H1 (cell line): ENCODE measurements around the gene AFTPH. TPM values are rescaled to one million over a fixed set of nuclear protein-coding genes. Genes with fewer than 3 reads are reported as not detected.
A peak's percentile ranks its signal among the peaks of the same experiment; 100 is the strongest.

ENCODE experiments used
- CTCF ChIA-PET: fragments of 300-600 bp; sonication (Branson Sonifier 250); formaldehyde crosslinking; loops from one replicate; lab custom pipeline; 2021; ENCODE audit not compliant: partially characterized antibody; lab: Charles Lee
- POLR2A ChIA-PET: fragments of 300-600 bp; sonication (Branson Sonifier 250); formaldehyde crosslinking; loops from one replicate; lab custom pipeline; 2021; ENCODE audit warnings: inconsistent platforms; ENCODE audit not compliant: partially characterized antibody; lab: Charles Lee
- DNase-seq, 2 experiments: peaks; one replicate each; pipeline versions ENCODE4 v3.0.0 to v3.0.0-alpha.2; 2010 to 2022; ENCODE audit warnings: low spot score in 2 of 2, low read depth in 1 of 2, mixed read lengths in 1 of 2
- FAIRE-seq: peaks from 2 replicates; lab custom pipeline; 2011; peaks lifted over from hg19 to GRCh38; lab: Jason Lieb, UNC
- H2AFZ ChIP-seq: 2 replicates; pipeline ENCODE4 v1.8.1; 2012; ENCODE audit warnings: low read length, inconsistent platforms
- H2AK5ac ChIP-seq: 2 replicates; pipeline ENCODE4 v1.6.1; 2013; ENCODE audit warnings: low read depth, low read length
- H2BK120ac ChIP-seq: replicated peaks from 2 replicates; pipeline ENCODE3; 2013; ENCODE audit warnings: low read depth, low read length, inconsistent platforms
- H2BK12ac ChIP-seq: 2 replicates; pipeline ENCODE4 v1.6.1; 2013; ENCODE audit warnings: low read depth, low read length
- H2BK15ac ChIP-seq: 2 replicates; pipeline ENCODE4 v1.6.1; 2013; ENCODE audit warnings: low read length
- H2BK20ac ChIP-seq: 2 replicates; pipeline ENCODE4 v1.6.1; 2013; ENCODE audit warnings: low read length
- H2BK5ac ChIP-seq: 2 replicates; pipeline ENCODE4 v1.6.1; 2013; ENCODE audit warnings: low read depth, low read length
- H3K14ac ChIP-seq: 2 replicates; pipeline ENCODE4 v1.6.1; 2013; ENCODE audit warnings: inconsistent platforms; ENCODE audit not compliant: insufficient read length
- H3K18ac ChIP-seq: 2 replicates; pipeline ENCODE4 v1.6.1; 2013; ENCODE audit warnings: low read length; ENCODE audit errors: extremely low read depth
- H3K23ac ChIP-seq: 2 replicates; pipeline ENCODE4 v1.6.1; 2013; ENCODE audit warnings: inconsistent platforms; ENCODE audit not compliant: insufficient read length
- H3K23me2 ChIP-seq: 2 replicates; pipeline ENCODE4 v1.6.1; 2013; ENCODE audit warnings: low read depth, low read length
- H3K27ac ChIP-seq: 2 replicates; pipeline ENCODE4 v1.6.1; 2011; ENCODE audit warnings: low read depth, low read length, inconsistent platforms
- H3K27me3 ChIP-seq, 4 experiments: replicated peaks in 1 of 4; 1 replicate in 1 of 4; 2 replicates in 3 of 4; pipeline versions ENCODE4 v1.6.1 to v1.8.1; 2011 to 2013; ENCODE audit warnings: low read length in 3 of 4, mild to moderate bottlenecking in 3 of 4, inconsistent platforms in 2 of 4, mixed read lengths in 2 of 4, moderate library complexity in 1 of 4; ENCODE audit not compliant: control insufficient read depth in 3 of 4, insufficient read depth in 3 of 4; ENCODE audit errors: extremely low read depth in 1 of 4
- H3K36me3 ChIP-seq, 4 experiments: 2 replicates each; pipeline versions ENCODE4 v1.6.1 to v1.8.1; 2011 to 2013; ENCODE audit warnings: mild to moderate bottlenecking in 4 of 4, low read length in 3 of 4, moderate library complexity in 2 of 4, control low read depth in 1 of 4, inconsistent platforms in 1 of 4; ENCODE audit not compliant: insufficient read depth in 4 of 4, control insufficient read depth in 2 of 4
- H3K4ac ChIP-seq: replicated peaks from 2 replicates; pipeline ENCODE3; 2013; ENCODE audit warnings: low read length, low read depth, mixed read lengths, inconsistent platforms; ENCODE audit not compliant: insufficient read length
- H3K4me1 ChIP-seq, 4 experiments: replicated peaks in 1 of 4; 1 replicate in 1 of 4; 2 replicates in 3 of 4; pipeline versions ENCODE4 v1.6.1 to v1.8.1; 2011 to 2013; ENCODE audit warnings: low read length in 3 of 4, inconsistent platforms in 2 of 4, mixed read lengths in 1 of 4; ENCODE audit not compliant: insufficient read depth in 4 of 4, control insufficient read depth in 3 of 4
- H3K4me2 ChIP-seq, 2 experiments: 2 replicates each; pipeline versions ENCODE4 v1.6.1 to v1.8.1; 2011 to 2013; ENCODE audit warnings: low read depth in 2 of 2, low read length in 2 of 2, control low read depth in 1 of 2, inconsistent platforms in 1 of 2, mild to moderate bottlenecking in 1 of 2; ENCODE audit not compliant: insufficient read depth in 1 of 2
- H3K4me3 ChIP-seq, 4 experiments: fragments of 200-600, 300-600 bp in 1 of 4; sonication (generic), shearing (Covaris generic), sonication (Bioruptor Twin) in 1 of 4; 2 replicates each; pipeline versions ENCODE4 v1.5.1 to v1.8.1; 2011 to 2016; ENCODE audit warnings: low read length in 4 of 4, low read depth in 3 of 4, control low read depth in 2 of 4, inconsistent platforms in 2 of 4, mild to moderate bottlenecking in 2 of 4, mixed read lengths in 1 of 4, moderate library complexity in 1 of 4; ENCODE audit not compliant: insufficient read depth in 2 of 4; ENCODE audit errors: extremely low read depth in 1 of 4
- H3K56ac ChIP-seq: replicated peaks from 2 replicates; pipeline ENCODE3; 2013; ENCODE audit warnings: low read depth, mild to moderate bottlenecking, mixed read lengths, low read length, inconsistent platforms; ENCODE audit not compliant: insufficient read length
- H3K79me1 ChIP-seq: 2 replicates; pipeline ENCODE4 v1.6.1; 2013; ENCODE audit warnings: low read depth, low read length, control low read depth
- H3K79me2 ChIP-seq, 2 experiments: 2 replicates each; pipeline versions ENCODE4 v1.6.1 to v1.8.1; 2012 to 2013; ENCODE audit warnings: low read length in 2 of 2, mild to moderate bottlenecking in 2 of 2, inconsistent platforms in 1 of 2; ENCODE audit not compliant: insufficient read depth in 2 of 2, control insufficient read depth in 1 of 2
- H3K9ac ChIP-seq, 4 experiments: replicated peaks in 1 of 4; 1 replicate in 1 of 4; 2 replicates in 3 of 4; pipeline versions ENCODE4 v1.6.1 to v1.8.1; 2011 to 2013; ENCODE audit warnings: low read depth in 3 of 4, low read length in 3 of 4, control low read depth in 2 of 4, mild to moderate bottlenecking in 2 of 4, moderate library complexity in 2 of 4, inconsistent platforms in 1 of 4; ENCODE audit errors: extremely low read depth in 1 of 4
- H3K9me3 ChIP-seq, 2 experiments: 2 replicates each; pipeline versions ENCODE4 v1.6.1 to v1.8.1; 2012 to 2013; ENCODE audit warnings: mild to moderate bottlenecking in 2 of 2, moderate library complexity in 2 of 2, control low read depth in 1 of 2, inconsistent platforms in 1 of 2, low read depth in 1 of 2, low read length in 1 of 2, mixed read lengths in 1 of 2; ENCODE audit not compliant: insufficient read depth in 2 of 2
- H4K20me1 ChIP-seq, 2 experiments: replicated peaks in 1 of 2; 2 replicates each; pipeline versions ENCODE3 to v1.8.1; 2011 to 2013; ENCODE audit warnings: inconsistent platforms in 2 of 2, low read length in 2 of 2, mild to moderate bottlenecking in 1 of 2; ENCODE audit not compliant: insufficient read depth in 2 of 2, control insufficient read depth in 1 of 2
- H4K5ac ChIP-seq: 2 replicates; pipeline ENCODE4 v1.6.1; 2013; ENCODE audit warnings: low read length, low read depth, mixed read lengths, inconsistent platforms; ENCODE audit not compliant: insufficient read length
- H4K8ac ChIP-seq: 2 replicates; pipeline ENCODE4 v1.8.0; 2013; ENCODE audit warnings: mild to moderate bottlenecking, moderate library complexity, low read length, inconsistent platforms; ENCODE audit not compliant: insufficient read depth; ENCODE audit errors: extremely low read depth
- H4K91ac ChIP-seq: replicated peaks from 2 replicates; pipeline ENCODE3; 2013; ENCODE audit warnings: low read length, mixed read lengths, inconsistent platforms; ENCODE audit not compliant: insufficient read length
- ASH2L ChIP-seq: fragments of 200-600, 300-600 bp; sonication (generic); IDR thresholded peaks from one replicate; pipeline ENCODE4 v1.7.1; 2017; ENCODE audit warnings: low read length
- EP300 ChIP-seq, 2 experiments: IDR thresholded peaks; 1 replicate in 1 of 2; 2 replicates in 1 of 2; pipeline ENCODE4 v1.6.1; 2011 to 2012; ENCODE audit warnings: low read depth in 2 of 2, low read length in 2 of 2, mild to moderate bottlenecking in 2 of 2, borderline replicate concordance in 1 of 2, inconsistent platforms in 1 of 2, moderate library complexity in 1 of 2
- RFX5 ChIP-seq: IDR thresholded peaks from 2 replicates; pipeline ENCODE4 v1.6.1; 2011; ENCODE audit warnings: low read depth, low read length, improper control_type of control experiment, borderline replicate concordance
- RXRA ChIP-seq: IDR thresholded peaks from 2 replicates; pipeline ENCODE4 v1.6.1; 2011; ENCODE audit warnings: low read depth, mild to moderate bottlenecking, low read length, moderate library complexity; ENCODE audit not compliant: insufficient read depth
- SAP30 ChIP-seq: fragments of 300-600 bp; sonication (generic); IDR thresholded peaks from 2 replicates; pipeline ENCODE4 v1.7.1; 2012; ENCODE audit warnings: low read length, moderate library complexity, mild to moderate bottlenecking, inconsistent platforms; ENCODE audit not compliant: insufficient read depth, insufficient replicate concordance
- SP1 ChIP-seq: IDR thresholded peaks from 2 replicates; pipeline ENCODE4 v1.6.1; 2011; ENCODE audit warnings: low read depth, low read length
- SRF ChIP-seq: IDR thresholded peaks from 2 replicates; pipeline ENCODE4 v1.6.1; 2011; ENCODE audit warnings: mild to moderate bottlenecking, low read depth, low read length, moderate library complexity
- TBP ChIP-seq: IDR thresholded peaks from 2 replicates; pipeline ENCODE4 v1.6.1; 2011; ENCODE audit warnings: low read depth, low read length, improper control_type of control experiment
- WGBS, 2 experiments: shearing (Covaris generic) in 1 of 2; methylation state at CpG; one replicate each; pipeline versions ENCODE4 v1.1.6 to v1.1.7; 2013 to 2015; ENCODE audit warnings: low lambda C conversion rate in 2 of 2, mixed read lengths in 2 of 2, inconsistent platforms in 1 of 2, low coverage in 1 of 2, missing lambda C conversion rate in 1 of 2; ENCODE audit not compliant: insufficient replicate concordance in 2 of 2, insufficient coverage in 1 of 2, insufficient read length in 1 of 2; ENCODE audit errors: extremely low coverage in 1 of 2, missing lambda C conversion rate in 1 of 2; 5-methylcytosine and 5-hydroxymethylcytosine counted together
- polyA plus RNA-seq, 7 experiments: library from polyadenylated mRNA; depleted of rRNA in 3 of 7; stranded (reverse) in 5 of 7; unstranded in 2 of 7; fragments of >200 nt in 5 of 7; fragments of 200-250 nt in 2 of 7; gene quantifications; 1 replicate in 5 of 7; 2 replicates in 1 of 7; 4 replicates in 1 of 7; pipeline versions ENCODE4 v1.2.1 to v1.2.3, GENCODE V29; 2011 to 2013; ENCODE audit warnings: missing spikeins in 2 of 7, mixed read lengths in 2 of 7
- total RNA-seq: library from RNA; stranded (reverse); fragmentation: NEBNext Ultra II Directional; extraction: Animal tissue kit (Norgen Biotek cat#: 25700); gene quantifications from 2 replicates; pipeline ENCODE4 v1.2.1, GENCODE V29; 2021

Gene AFTPH
- total and polyA plus RNA-seq, 2 of the 8 experiments (the other 6 are each of a cell fraction or from before 2014, with no cell fraction given), result 7.3 to 15.0 TPM

DNA sequence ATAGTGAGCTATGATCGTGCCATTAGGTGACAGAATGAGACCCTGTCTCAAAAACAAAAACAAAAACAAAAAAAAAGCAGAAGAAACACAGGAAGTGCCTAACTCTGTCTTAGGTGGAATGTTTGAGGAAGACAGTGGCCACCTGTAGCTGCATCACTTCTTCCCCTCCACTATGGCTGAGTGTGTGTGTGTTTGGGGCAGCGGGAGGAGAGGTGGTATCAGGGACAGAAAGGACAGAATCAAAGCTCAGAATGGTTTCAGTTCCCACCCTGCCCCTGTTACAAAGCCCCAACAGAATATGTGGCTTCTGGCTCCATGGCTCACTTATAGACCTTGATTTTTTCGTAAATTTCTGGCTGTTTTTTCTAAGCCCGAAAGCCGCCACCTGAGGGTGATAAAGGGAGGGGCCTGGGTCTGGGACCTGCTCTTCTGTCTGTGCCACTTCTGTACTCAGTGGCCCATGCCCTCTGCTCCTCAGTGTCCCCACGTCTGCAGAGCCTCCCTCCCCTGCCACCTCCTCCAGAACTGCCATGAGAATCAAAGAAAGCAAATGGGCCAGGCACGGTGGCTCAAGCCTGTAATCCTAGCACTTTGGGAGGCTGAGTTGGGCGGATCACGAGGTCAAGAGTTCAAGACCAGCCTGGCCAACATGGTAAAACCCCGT is 102.2 kb downstream of the AFTPH start:
- 0 out of 2 replicates have a peak overlapping the region, but pooled peaks have one; percentile 52 for H2BK5ac ChIP-seq
- H3K56ac ChIP-seq, result no peak overlapping the region
- TF ChIP-seq RXRA (no peak), SRF (no peak), SAP30 (no peak), EP300 (IDR thresholded peaks at IDR 0.05; ENCODE audit: borderline replicate concordance in 1 of 2, low read depth in 2 of 2, low read length in 2 of 2) (no peak), ASH2L (no peak), RFX5 (no peak), TBP (no peak), SP1 (no peak)
- no peak overlapping the region for H3K4me3 ChIP-seq
- no peak overlapping the region for H3K23ac ChIP-seq
- H3K36me3 ChIP-seq, result no peaks in the 10 kb centered on the region
- H2AK5ac ChIP-seq, result no peak overlapping the region
- no peak overlapping the region for H3K4me2 ChIP-seq
- no peak overlapping the region for H3K4ac ChIP-seq
- no peak overlapping the region for H2BK12ac ChIP-seq
- H3K27me3 ChIP-seq, result no peaks in the 10 kb centered on the region
- no peak overlapping the region for H2AFZ ChIP-seq
- no peaks in the 10 kb centered on the region for H3K79me2 ChIP-seq
- H3K4me1 ChIP-seq, result peaks cover 5 to 12% (median 9%) of the 10 kb centered on the region in 4 experiments; a peak in 6 of 7 replicates
- no peak overlapping the region for H4K91ac ChIP-seq
- no peak overlapping the region for H2BK120ac ChIP-seq
- ChIA-PET POLR2A (interaction anchor here (0.7 to 1.9 kb wide), 3 partner anchors 8 to 18 kb away, joined by 3 to 4 read pairs (median 3); no protein-coding TSS in a partner anchor), CTCF (interaction anchor here (0.7 to 27.4 kb wide), 19 partner anchors 4 to 626 kb away, joined by 3 to 389 read pairs (median 6); partner anchors contain the start of gene SERTAD2)
- FAIRE-seq, result no peak
- H3K14ac ChIP-seq, result no peak overlapping the region
- peaks cover 0 to 2% of the 10 kb centered on the region in 2 experiments for H4K20me1 ChIP-seq
- H3K9ac ChIP-seq, result no peak overlapping the region
- no peaks in the 10 kb centered on the region for H3K79me1 ChIP-seq
- H3K27ac ChIP-seq, result no peak overlapping the region
- H2BK15ac ChIP-seq, result no peak overlapping the region
- no peak for DNase-seq
- no peaks in the 10 kb centered on the region for H3K23me2 ChIP-seq
- H3K9me3 ChIP-seq, result no peaks in the 10 kb centered on the region
- H2BK20ac ChIP-seq, result 0 out of 2 replicates have a peak overlapping the region, but pooled peaks have one; percentile 3
- 91% methylated on average over 10 of the region's 10 CpGs; no CpG with 5 or more reads in 1 of the 2 experiments for WGBS, 2 experiments
- H3K18ac ChIP-seq, result no peak overlapping the region
- no peak overlapping the region for H4K5ac ChIP-seq
- no peak overlapping the region for H4K8ac ChIP-seq
